SU-DHL-6 (cell line): ENCODE measurements around the gene ZNF785.

Source experiments
- H2AFZ ChIP-seq: fragments of 200-600 bp; sonication (generic); 2 replicates; pipeline ENCODE4 v1.6.1; 2014; ENCODE audit warnings: low read depth, mild to moderate bottlenecking, moderate library complexity, mixed read lengths, antibody characterized with exemption, low read length; ENCODE audit not compliant: severe bottlenecking
- H3F3A ChIP-seq: fragments of 200-600 bp; shearing (Covaris generic); 2 replicates; pipeline ENCODE4 v1.6.0; 2016; ENCODE audit warnings: antibody characterized with exemption, mild to moderate bottlenecking; ENCODE audit not compliant: insufficient read depth
- H3K27ac ChIP-seq: fragments of 200-600 bp; sonication (generic); 2 replicates; pipeline ENCODE4 v1.5.1; 2016; ENCODE audit warnings: low read depth, mild to moderate bottlenecking, low read length, moderate library complexity, mixed read lengths
- H3K27me3 ChIP-seq: fragments of 200-600 bp; sonication (generic), shearing (Covaris generic); 2 replicates; pipeline ENCODE4 v1.6.0; 2014; ENCODE audit warnings: mild to moderate bottlenecking, low read length
- H3K36me3 ChIP-seq: fragments of 200-600 bp; sonication (generic); 2 replicates; pipeline ENCODE4 v1.6.1; 2014; ENCODE audit warnings: mild to moderate bottlenecking, low read length, mixed read lengths
- H3K4me2 ChIP-seq: fragments of 300-600, 200-600 bp; shearing (Covaris generic), sonication (generic); 2 replicates; pipeline ENCODE4 v1.6.0; 2014; ENCODE audit warnings: low read length, low read depth, mild to moderate bottlenecking; ENCODE audit not compliant: poor library complexity, severe bottlenecking
- H3K4me3 ChIP-seq: fragments of 200-600 bp; sonication (generic); 2 replicates; pipeline ENCODE4 v1.5.1; 2014; ENCODE audit warnings: antibody characterized with exemption, low read length, mild to moderate bottlenecking, mixed read lengths; ENCODE audit not compliant: insufficient read depth, poor library complexity, severe bottlenecking
- H3K79me2 ChIP-seq: fragments of 200-600 bp; sonication (generic); 2 replicates; pipeline ENCODE4 v1.6.1; 2014; ENCODE audit warnings: mild to moderate bottlenecking, low read length, moderate library complexity; ENCODE audit not compliant: insufficient read depth
- H3K9ac ChIP-seq: fragments of 200-600 bp; sonication (generic); 2 replicates; pipeline ENCODE4 v1.7.0; 2014; ENCODE audit warnings: mild to moderate bottlenecking, low read length
- H3K9me2 ChIP-seq: fragments of 200-600 bp; sonication (generic); replicated peaks from 2 replicates; pipeline ENCODE4 v1.6.1; 2014; ENCODE audit warnings: low read length; ENCODE audit not compliant: insufficient read depth
- H3K9me3 ChIP-seq: fragments of 200-600 bp; sonication (generic); 2 replicates; pipeline ENCODE4 v1.6.1; 2014; ENCODE audit warnings: low read length, mixed read lengths; ENCODE audit not compliant: insufficient read depth
- H4K20me1 ChIP-seq: fragments of 200-600 bp; sonication (generic); 2 replicates; pipeline ENCODE4 v1.6.1; 2014; ENCODE audit warnings: low read depth, mild to moderate bottlenecking, antibody characterized with exemption, low read length, moderate library complexity, mixed read lengths
- CTCF ChIP-seq: fragments of 200-600 bp; sonication (generic); IDR thresholded peaks from one replicate; pipeline ENCODE4 v1.5.1; 2017; ENCODE audit warnings: antibody characterized with exemption, mild to moderate bottlenecking, low read length, moderate library complexity; ENCODE audit not compliant: insufficient read depth, poor library complexity, severe bottlenecking
- EZH2phosphoT487 ChIP-seq: fragments of 200-600 bp; sonication (generic), shearing (Covaris generic); conservative IDR thresholded peaks from 2 replicates; pipeline ENCODE4 v1.6.1; 2018; ENCODE audit warnings: mild to moderate bottlenecking, antibody characterized with exemption, low read length, moderate library complexity, mixed read lengths

Gene ZNF785

DNA sequence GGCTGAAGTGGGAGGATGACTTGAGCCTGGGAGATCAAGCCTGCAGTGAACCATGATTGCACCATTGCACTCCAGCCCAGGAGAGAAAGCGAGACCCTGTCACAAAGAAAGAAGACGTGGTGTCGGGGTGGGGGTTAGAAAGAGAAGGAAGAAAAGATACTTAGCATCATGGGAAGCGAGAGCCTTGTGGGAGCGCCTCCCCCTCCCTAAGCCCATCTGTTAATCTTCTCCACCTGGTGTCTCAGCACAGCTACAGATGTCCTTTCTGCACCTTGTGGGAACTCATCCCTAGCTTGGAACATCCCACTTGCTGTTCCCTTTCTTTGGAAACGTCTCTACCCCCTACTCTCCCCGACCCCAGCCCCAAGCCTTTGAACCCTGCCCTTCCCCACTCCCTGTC lies 20.0 kb downstream of the ZNF785 start:
- no peaks in the 10 kb centered on the region for H3K9me2 ChIP-seq
- no peaks in the 10 kb centered on the region for H3F3A ChIP-seq
- no peak for TF ChIP-seq CTCF
- TF ChIP-seq EZH2phosphoT487, result no peak
- H3K27ac ChIP-seq, result no peak overlapping the region
- H3K9me3 ChIP-seq, result no peaks in the 10 kb centered on the region
- no peaks in the 10 kb centered on the region for H4K20me1 ChIP-seq
- H3K4me3 ChIP-seq, result no peak overlapping the region
- H3K9ac ChIP-seq, result no peak overlapping the region
- H3K79me2 ChIP-seq, result no peaks in the 10 kb centered on the region
- H3K36me3 ChIP-seq, result no peaks in the 10 kb centered on the region
- no peak overlapping the region for H3K4me2 ChIP-seq
- no peak overlapping the region for H2AFZ ChIP-seq
- no peaks in the 10 kb centered on the region for H3K27me3 ChIP-seq

DNA sequence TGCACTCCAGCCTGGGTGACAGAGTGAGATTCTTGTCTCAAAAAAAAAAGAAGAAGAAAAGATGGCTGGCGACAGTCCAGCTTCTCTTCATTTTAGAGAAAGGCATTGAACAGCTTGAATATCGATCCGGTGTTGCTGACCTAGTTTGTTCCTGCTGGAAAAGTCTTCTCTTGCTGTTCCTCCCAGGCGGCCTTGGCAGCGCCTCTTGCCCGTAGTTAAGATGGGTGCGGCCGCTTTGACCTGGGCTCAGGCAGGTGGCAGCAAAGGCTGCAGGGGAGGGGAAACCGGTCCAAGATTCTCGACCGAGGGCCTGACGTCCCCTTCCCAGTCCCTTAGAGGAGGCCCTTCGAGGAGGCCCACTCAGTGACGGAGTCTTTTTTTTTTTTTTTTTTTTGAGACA lies 23.5 kb downstream of the ZNF785 start:
- H3K9ac ChIP-seq, result no peak overlapping the region
- no peak overlapping the region for H2AFZ ChIP-seq
- no peak overlapping the region for H3K27ac ChIP-seq
- H3K4me3 ChIP-seq, result no peak overlapping the region
- H3K4me2 ChIP-seq, result no peak overlapping the region
- no peak for TF ChIP-seq EZH2phosphoT487
- H3K79me2 ChIP-seq, result 0 out of 2 replicates have a peak, but pooled peaks cover 4% of the 10 kb centered on the region
- H3K9me2 ChIP-seq, result no peaks in the 10 kb centered on the region
- H3K9me3 ChIP-seq, result no peaks in the 10 kb centered on the region
- peaks cover 5% of the 10 kb centered on the region; the same call in 1 of the 2 replicates for H3F3A ChIP-seq
- H3K27me3 ChIP-seq, result no peaks in the 10 kb centered on the region
- no peaks in the 10 kb centered on the region for H4K20me1 ChIP-seq
- H3K36me3 ChIP-seq, result no peaks in the 10 kb centered on the region

GRCh38 chr16:30561089-30561816 lies 24.2 kb downstream of the ZNF785 start:
- H2AFZ ChIP-seq, result no peak overlapping the region
- H3K4me2 ChIP-seq, result no peak overlapping the region
- no peaks in the 10 kb centered on the region for H3K9me3 ChIP-seq
- H3K79me2 ChIP-seq, result peaks cover 9% of the 10 kb centered on the region; the same call in 1 of the 2 replicates
- no peak overlapping the region for H3K27ac ChIP-seq
- no peaks in the 10 kb centered on the region for H4K20me1 ChIP-seq
- H3F3A ChIP-seq, result peaks cover 5% of the 10 kb centered on the region; the same call in 1 of the 2 replicates
- TF ChIP-seq CTCF (no peak), EZH2phosphoT487 (no peak)
- H3K36me3 ChIP-seq, result no peaks in the 10 kb centered on the region
- H3K9ac ChIP-seq, result no peak overlapping the region
- H3K9me2 ChIP-seq, result no peaks in the 10 kb centered on the region
- no peak overlapping the region for H3K4me3 ChIP-seq
- H3K27me3 ChIP-seq, result no peaks in the 10 kb centered on the region

DNA sequence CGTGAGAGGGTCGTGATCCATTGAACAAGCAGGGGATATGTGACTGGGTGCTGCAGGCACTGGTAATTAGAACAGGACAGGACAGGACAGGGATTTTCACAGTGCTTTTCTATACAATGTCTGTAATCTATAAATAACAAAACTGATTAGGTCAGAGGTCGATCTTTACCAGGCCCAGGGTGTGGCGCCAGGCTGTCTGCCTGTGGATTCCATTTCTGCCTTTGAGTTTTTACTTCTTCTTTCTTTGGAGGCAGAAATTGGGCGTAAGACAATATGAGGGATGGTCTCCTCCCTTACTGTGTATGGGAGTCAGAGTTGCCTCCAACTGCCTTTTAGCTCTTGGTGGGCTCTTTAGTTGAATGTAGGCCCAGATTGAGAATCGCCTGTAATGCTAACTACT lies 25.8 kb downstream of the ZNF785 start:
- no peak overlapping the region for H2AFZ ChIP-seq
- H3K27ac ChIP-seq, result no peak overlapping the region

More for the DNA sequence above, 25.8 kb downstream of the ZNF785 start:
- peaks cover 5% of the 10 kb centered on the region; the same call in 1 of the 2 replicates for H3F3A ChIP-seq
- no peaks in the 10 kb centered on the region for H3K36me3 ChIP-seq
- no peaks in the 10 kb centered on the region for H3K27me3 ChIP-seq
- H3K9ac ChIP-seq, result no peak overlapping the region
- no peaks in the 10 kb centered on the region for H3K9me2 ChIP-seq
- H3K9me3 ChIP-seq, result no peaks in the 10 kb centered on the region
- H3K4me2 ChIP-seq, result no peak overlapping the region
- H3K4me3 ChIP-seq, result no peak overlapping the region
- no peaks in the 10 kb centered on the region for H4K20me1 ChIP-seq
- TF ChIP-seq CTCF (no peak), EZH2phosphoT487 (no peak)
- peaks cover 15% of the 10 kb centered on the region; the same call in 1 of the 2 replicates for H3K79me2 ChIP-seq
